Measurements from ENCODE around the gene CREM. TPM values are rescaled to one million over a fixed set of nuclear protein-coding genes. Genes with fewer than 3 reads are reported as not detected.

CREM gene
- total RNA-seq, 1 donor from 2014 or later = 42.8 TPM

DNA sequence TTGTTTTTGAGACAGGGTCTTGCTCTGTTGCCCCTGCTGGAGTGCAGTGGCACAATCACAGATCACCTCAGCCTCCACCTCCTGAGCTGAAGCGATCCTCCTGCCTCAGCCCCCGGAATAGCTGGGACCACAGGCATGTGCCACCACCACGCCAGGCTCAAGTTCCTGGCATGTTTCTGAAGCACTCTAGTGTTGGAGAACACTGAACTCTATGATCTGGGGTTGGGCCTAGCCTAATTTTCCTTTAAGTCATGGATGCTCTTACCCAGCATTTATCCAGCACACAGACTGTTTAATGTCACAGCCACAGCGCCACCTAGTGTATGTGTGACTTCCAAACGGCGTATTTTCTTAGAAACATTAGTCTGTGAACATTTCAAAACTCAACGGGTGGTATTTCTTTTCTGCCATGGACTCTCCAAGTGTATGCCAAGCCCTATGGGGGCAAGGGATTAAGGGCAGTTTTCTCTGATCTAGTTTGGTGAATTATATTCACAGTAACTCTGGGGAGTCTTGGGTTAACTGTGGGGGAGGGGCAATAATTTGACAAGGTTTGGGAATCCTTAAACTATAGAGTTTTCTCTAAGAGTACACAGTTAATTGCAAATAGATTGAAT is 91.8 kb downstream of the CREM start:
- Mint-ChIP-seq H3K4me1 (ENCODE audit: unreplicated experiment) (peaks cover 21% of the 10 kb centered on the region), H3K9me3 (ENCODE audit: unreplicated experiment) (no peaks in the 10 kb centered on the region), H3K4me3 (ENCODE audit: unreplicated experiment) (no peak overlapping the region), H3K27ac (ENCODE audit: unreplicated experiment) (peak overlapping the region; percentile 84), H3K36me3 (ENCODE audit: low read depth, unreplicated experiment) (peaks cover 4% of the 10 kb centered on the region), H3K27me3 (ENCODE audit: unreplicated experiment) (peaks cover 3% of the 10 kb centered on the region)
- peak; percentile 77 for DNase-seq (ENCODE audit: low spot score)
- TF ChIP-seq, protein P1, sequence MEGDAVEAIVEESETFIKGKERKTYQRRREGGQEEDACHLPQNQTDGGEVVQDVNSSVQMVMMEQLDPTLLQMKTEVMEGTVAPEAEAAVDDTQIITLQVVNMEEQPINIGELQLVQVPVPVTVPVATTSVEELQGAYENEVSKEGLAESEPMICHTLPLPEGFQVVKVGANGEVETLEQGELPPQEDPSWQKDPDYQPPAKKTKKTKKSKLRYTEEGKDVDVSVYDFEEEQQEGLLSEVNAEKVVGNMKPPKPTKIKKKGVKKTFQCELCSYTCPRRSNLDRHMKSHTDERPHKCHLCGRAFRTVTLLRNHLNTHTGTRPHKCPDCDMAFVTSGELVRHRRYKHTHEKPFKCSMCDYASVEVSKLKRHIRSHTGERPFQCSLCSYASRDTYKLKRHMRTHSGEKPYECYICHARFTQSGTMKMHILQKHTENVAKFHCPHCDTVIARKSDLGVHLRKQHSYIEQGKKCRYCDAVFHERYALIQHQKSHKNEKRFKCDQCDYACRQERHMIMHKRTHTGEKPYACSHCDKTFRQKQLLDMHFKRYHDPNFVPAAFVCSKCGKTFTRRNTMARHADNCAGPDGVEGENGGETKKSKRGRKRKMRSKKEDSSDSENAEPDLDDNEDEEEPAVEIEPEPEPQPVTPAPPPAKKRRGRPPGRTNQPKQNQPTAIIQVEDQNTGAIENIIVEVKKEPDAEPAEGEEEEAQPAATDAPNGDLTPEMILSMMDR (IDR thresholded peaks at IDR 0.05; ENCODE audit: unreplicated experiment) = peak; percentile 96

DNA sequence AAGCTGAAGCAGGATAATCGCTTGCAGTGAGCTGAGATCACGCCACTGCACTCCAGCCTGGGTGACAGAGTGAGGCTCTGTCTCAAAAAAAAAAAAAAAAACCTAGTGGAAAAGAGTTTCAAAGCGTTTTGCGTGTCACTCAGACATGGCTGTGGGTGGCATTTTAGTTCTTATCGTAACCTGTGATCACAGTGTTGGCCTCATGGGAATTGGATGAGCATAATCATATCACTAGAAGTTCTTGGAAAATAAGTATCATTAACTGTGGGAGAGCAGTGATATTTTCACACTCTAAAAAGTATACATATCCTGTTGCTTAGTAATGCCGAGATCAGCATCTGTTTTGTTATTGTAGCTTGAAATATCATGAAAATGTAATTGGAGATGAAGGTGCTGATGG is 92.6 kb downstream of the CREM start:
- Mint-ChIP-seq H3K27ac (ENCODE audit: unreplicated experiment) (no peak overlapping the region), H3K9me3 (ENCODE audit: unreplicated experiment) (no peaks in the 10 kb centered on the region), H3K4me3 (ENCODE audit: unreplicated experiment) (no peak overlapping the region), H3K27me3 (ENCODE audit: unreplicated experiment) (peaks cover 3% of the 10 kb centered on the region), H3K4me1 (ENCODE audit: unreplicated experiment) (peaks cover 15% of the 10 kb centered on the region), H3K36me3 (ENCODE audit: low read depth, unreplicated experiment) (no peaks in the 10 kb centered on the region)
- TF ChIP-seq, protein P1 (IDR thresholded peaks at IDR 0.05; ENCODE audit: unreplicated experiment) = no peak
- DNase-seq (ENCODE audit: low spot score) = no peak

DNA sequence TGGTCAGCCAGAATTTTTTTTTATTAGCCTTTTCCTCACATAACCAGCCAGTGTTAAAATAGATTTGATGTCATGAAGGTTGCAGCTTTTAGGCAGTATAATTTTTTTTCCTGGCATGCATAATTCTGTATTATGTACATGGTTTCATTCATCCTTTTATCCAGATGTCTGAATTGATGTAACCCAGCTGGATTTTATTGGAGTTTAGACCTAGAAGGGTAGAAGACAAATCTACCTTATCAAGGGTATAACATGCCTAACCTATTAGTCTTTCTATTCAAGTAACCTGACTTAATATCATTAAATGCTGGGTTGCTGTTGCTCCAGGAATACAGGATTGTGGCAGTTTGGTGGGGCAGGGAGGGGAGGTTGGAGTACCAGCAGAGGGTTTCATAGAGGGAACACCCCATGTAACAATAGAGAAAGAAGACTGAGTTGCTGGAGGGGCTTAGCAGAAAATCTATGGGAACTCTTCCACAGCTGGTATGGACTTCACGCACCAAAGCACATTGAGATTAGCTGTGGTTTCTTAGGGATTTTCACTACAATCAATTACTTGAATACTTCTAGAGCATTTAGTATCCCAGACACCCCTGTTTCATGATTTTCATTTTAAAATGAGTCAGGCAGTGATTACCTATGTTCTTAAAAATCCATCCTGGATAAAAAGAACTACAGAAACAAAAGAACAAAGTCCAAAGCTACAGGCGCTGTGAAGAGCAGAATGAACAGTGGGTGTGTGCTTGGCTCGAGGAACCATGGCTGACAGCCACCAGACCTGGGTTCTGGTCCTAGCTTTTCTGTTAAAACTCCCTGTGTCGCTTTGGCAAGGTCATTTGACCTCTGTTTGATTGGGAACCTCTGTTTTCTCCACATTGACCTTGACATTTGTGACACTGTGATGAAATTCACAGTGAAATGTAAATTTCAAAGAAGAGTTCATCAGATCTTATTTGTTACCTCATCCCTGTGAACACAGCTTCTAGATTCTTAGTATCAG is 93.5 kb downstream of the CREM start:
- Mint-ChIP-seq H3K36me3 (ENCODE audit: low read depth, unreplicated experiment) (no peaks in the 10 kb centered on the region), H3K27me3 (ENCODE audit: unreplicated experiment) (peaks cover 3% of the 10 kb centered on the region), H3K4me1 (ENCODE audit: unreplicated experiment) (peaks cover 17% of the 10 kb centered on the region), H3K4me3 (ENCODE audit: unreplicated experiment) (no peak overlapping the region), H3K27ac (ENCODE audit: unreplicated experiment) (no peak overlapping the region), H3K9me3 (ENCODE audit: unreplicated experiment) (no peaks in the 10 kb centered on the region)
- DNase-seq (ENCODE audit: low spot score) = no peak
- TF ChIP-seq, protein P1 (IDR thresholded peaks at IDR 0.05; ENCODE audit: unreplicated experiment) = no peak

DNA sequence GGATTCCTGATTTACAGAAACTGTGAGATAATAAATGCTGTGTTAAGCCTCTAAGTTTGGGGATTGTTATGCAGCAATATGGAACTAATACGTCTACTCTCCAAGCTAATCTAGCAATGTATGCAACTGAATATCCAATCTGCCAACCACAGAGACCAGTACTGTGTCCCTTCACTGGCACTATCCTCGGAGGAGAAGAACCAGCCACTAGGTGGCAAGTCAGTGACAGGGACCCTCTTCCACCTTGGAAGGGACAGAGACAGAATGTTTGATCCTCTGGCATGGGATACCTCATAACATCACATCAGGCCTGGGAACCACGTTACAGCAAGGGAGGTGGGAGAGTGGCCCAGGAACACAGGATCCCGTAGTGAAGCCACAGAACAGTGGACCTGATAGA is 96.4 kb downstream of the CREM start:
- no peak overlapping the region for H3K4me3 Mint-ChIP-seq (ENCODE audit: unreplicated experiment)
- no peaks in the 10 kb centered on the region for H3K9me3 Mint-ChIP-seq (ENCODE audit: unreplicated experiment)
- H3K4me1 Mint-ChIP-seq (ENCODE audit: unreplicated experiment) = peaks cover 20% of the 10 kb centered on the region
- H3K27ac Mint-ChIP-seq (ENCODE audit: unreplicated experiment) = no peak overlapping the region
- DNase-seq (ENCODE audit: low spot score) = no peak
- H3K36me3 Mint-ChIP-seq (ENCODE audit: low read depth, unreplicated experiment) = no peaks in the 10 kb centered on the region
- TF ChIP-seq, protein P1 (IDR thresholded peaks at IDR 0.05; ENCODE audit: unreplicated experiment) = no peak
- no peaks in the 10 kb centered on the region for H3K27me3 Mint-ChIP-seq (ENCODE audit: unreplicated experiment)

Measured in endothelial cell (in vitro differentiated cells).